HG03103 (cell line): ENCODE data around the gene RGS17.
"Not testable (repeated sequence)": the region's sequence is repeated elsewhere in the genome, so short reads cannot be mapped to it uniquely, and the experiment has no call there.

Experiments
- ATAC-seq: cut with Tn5 transposase; IDR thresholded peaks from one replicate; pipeline ENCODE4 v1.9.1; 2021; ENCODE audit warnings: low read depth; ENCODE audit not compliant: unreplicated experiment

Gene RGS17

GRCh38 chr6:152966168-152966894 lies 164.8 kb downstream of the RGS17 start:
- not testable (repeated sequence) for ATAC-seq

- ATAC-seq: no peak
Observed at GRCh38 chr6:152959333-152959732, 171.7 kb downstream of the RGS17 start.

GRCh38 chr6:152957796-152958195 lies 173.3 kb downstream of the RGS17 start:
- no peak for ATAC-seq
